OCI-LY7 (cell line): ENCODE data around the gene LMBRD2.

Experiments
- EZH2phosphoT487 ChIP-seq: fragments of 200-600 bp; sonication (generic); IDR thresholded peaks from 2 replicates; pipeline ENCODE4 v1.6.1; 2018; ENCODE audit warnings: low read depth, borderline replicate concordance, mild to moderate bottlenecking, mixed run types, antibody characterized with exemption, low read length, moderate library complexity, mixed read lengths
- TF ChIP-seq, protein P1 (sequence below): fragments of 200-600 bp; sonication (generic); conservative IDR thresholded peaks from 2 replicates; pipeline ENCODE4 v1.5.1; 2014; ENCODE audit warnings: mild to moderate bottlenecking, antibody characterized with exemption, low read length, moderate library complexity, mixed read lengths

DNA sequence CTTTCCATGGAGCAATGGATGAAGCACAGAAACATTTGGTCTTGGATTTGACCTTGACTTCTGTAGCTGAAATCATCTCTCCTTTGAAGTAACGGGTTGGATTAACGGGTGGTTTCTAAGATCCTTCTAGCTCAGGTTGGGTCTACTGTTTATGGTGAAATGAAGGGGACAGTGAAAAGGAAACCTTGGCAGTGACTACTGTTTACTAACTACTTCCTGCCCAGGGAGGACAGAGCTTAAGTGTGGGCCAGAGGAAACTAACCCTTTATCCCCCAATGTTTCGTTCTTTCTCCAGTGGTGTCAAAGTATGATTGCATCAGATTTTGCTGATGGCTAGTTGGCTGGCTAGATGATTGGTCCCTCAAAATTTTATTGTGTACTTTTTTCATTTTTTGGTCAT is 22.4 kb upstream of the LMBRD2 start:
- TF ChIP-seq, protein P1, sequence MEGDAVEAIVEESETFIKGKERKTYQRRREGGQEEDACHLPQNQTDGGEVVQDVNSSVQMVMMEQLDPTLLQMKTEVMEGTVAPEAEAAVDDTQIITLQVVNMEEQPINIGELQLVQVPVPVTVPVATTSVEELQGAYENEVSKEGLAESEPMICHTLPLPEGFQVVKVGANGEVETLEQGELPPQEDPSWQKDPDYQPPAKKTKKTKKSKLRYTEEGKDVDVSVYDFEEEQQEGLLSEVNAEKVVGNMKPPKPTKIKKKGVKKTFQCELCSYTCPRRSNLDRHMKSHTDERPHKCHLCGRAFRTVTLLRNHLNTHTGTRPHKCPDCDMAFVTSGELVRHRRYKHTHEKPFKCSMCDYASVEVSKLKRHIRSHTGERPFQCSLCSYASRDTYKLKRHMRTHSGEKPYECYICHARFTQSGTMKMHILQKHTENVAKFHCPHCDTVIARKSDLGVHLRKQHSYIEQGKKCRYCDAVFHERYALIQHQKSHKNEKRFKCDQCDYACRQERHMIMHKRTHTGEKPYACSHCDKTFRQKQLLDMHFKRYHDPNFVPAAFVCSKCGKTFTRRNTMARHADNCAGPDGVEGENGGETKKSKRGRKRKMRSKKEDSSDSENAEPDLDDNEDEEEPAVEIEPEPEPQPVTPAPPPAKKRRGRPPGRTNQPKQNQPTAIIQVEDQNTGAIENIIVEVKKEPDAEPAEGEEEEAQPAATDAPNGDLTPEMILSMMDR: no peak
- no peak for TF ChIP-seq EZH2phosphoT487
